Stomach (tissue), 9 donors: ENCODE results near the gene DIAPH2. TPM values are rescaled to one million over a fixed set of nuclear protein-coding genes. Genes with fewer than 3 reads are reported as not detected.

Experiments used
- DNase-seq, 2 donors: peaks; one replicate each; pipeline versions ENCODE4 v3.0.0 to v3.0.0-alpha.2; 2013 to 2019
- H3K27ac ChIP-seq, 5 donors: fragments of 200-600 bp in 4 of 5; sonication (generic) in 4 of 5; one replicate each; pipeline ENCODE4 v1.5.1; 2013 to 2019; ENCODE audit warnings: mild to moderate bottlenecking in 1 of 5, moderate library complexity in 1 of 5
- H3K27me3 ChIP-seq, 3 donors: fragments of 200-600 bp; sonication (generic); one replicate each; pipeline ENCODE4 v1.5.1; 2017 to 2019; ENCODE audit warnings: mixed run types in 1 of 3
- H3K36me3 ChIP-seq, 4 donors: fragments of 200-600 bp; sonication (generic); 1 replicate in 3 of 4; 2 replicates in 1 of 4; pipeline ENCODE4 v1.5.1; 2016 to 2019
- H3K4me1 ChIP-seq, 4 donors: fragments of 200-600 bp; sonication (generic); one replicate each; pipeline ENCODE4 v1.5.1; 2016 to 2019
- H3K4me3 ChIP-seq, 4 donors: fragments of 200-600 bp; sonication (generic) in 3 of 4; one replicate each; pipeline ENCODE4 v1.5.1; 2016 to 2019; ENCODE audit warnings: mild to moderate bottlenecking in 1 of 4
- H3K9me3 ChIP-seq, 4 donors: fragments of 200-600 bp; sonication (generic); one replicate each; pipeline ENCODE4 v1.5.1; 2016 to 2019
- CTCF ChIP-seq, 7 experiments: fragments of 450-650 bp in 4 of 7; fragments of 200-600 bp in 3 of 7; sonication (generic) in 3 of 7; IDR thresholded peaks; one replicate each; pipeline ENCODE4 v1.5.1; 2016 to 2019; ENCODE audit warnings: antibody characterized with exemption in 7 of 7, control low read depth in 2 of 7, mild to moderate bottlenecking in 1 of 7
- EP300 ChIP-seq: sonication (generic); formaldehyde crosslinking; IDR thresholded peaks from one replicate; pipeline ENCODE4 v1.6.1; 2017; ENCODE audit warnings: antibody characterized with exemption
- POLR2A ChIP-seq, 4 donors: fragments of 450-650 bp; IDR thresholded peaks; one replicate each; pipeline ENCODE4 v1.6.1; 2016; ENCODE audit warnings: antibody characterized with exemption in 4 of 4, control low read depth in 2 of 4, mild to moderate bottlenecking in 1 of 4, moderate library complexity in 1 of 4
- POLR2AphosphoS5 ChIP-seq, 3 donors: sonication (generic); formaldehyde crosslinking; IDR thresholded peaks; one replicate each; pipeline ENCODE4 v1.6.1; 2016; ENCODE audit warnings: antibody characterized with exemption in 3 of 3
- WGBS, 5 donors: extraction: QIAGEN DNeasy Blood & Tissue Kit in 3 of 5; methylation state at CpG; one replicate each; pipeline versions ENCODE4 v1.1.5 to v1.1.7; 2013 to 2018; 5-methylcytosine and 5-hydroxymethylcytosine counted together
- intact Hi-C: fragments of 100-400 bp; cut with DNase I; formaldehyde crosslinking; loops from one replicate; pipeline ENCODE4 v1.15.1; 2023; ENCODE audit warnings: low total_unique reads
- polyA plus RNA-seq, 3 donors: library from polyadenylated mRNA; stranded (reverse); fragments of 200-250 nt; gene quantifications; one replicate each; pipeline ENCODE4 v1.2.3, GENCODE V29; 2013
- total RNA-seq, 5 donors: library from RNA; depleted of rRNA; stranded (reverse); fragments of >200 nt; gene quantifications; one replicate each; pipeline versions ENCODE4 v1.1.0 to v1.2.3, GENCODE V29; 2014 to 2016
- donor health status: healthy with polysubstance abuse.
- donor health status: Bipolar disorder and iron deficiency.
- donor health status: healthy.

DIAPH2 gene
- total and polyA plus RNA-seq, 8 donors, result 5.2 to 52.5 (median 27.3) TPM

- Histone ChIP-seq H3K4me1 (no peaks in the 10 kb centered on the region), H3K4me3 (no peak overlapping the region), H3K27me3 (no peaks in the 10 kb centered on the region), H3K27ac (no peak overlapping the region), H3K9me3 (peaks cover 0 to 4% (median 3%) of the 10 kb centered on the region in 4 donors), H3K36me3 (no peaks in the 10 kb centered on the region)
- TF ChIP-seq CTCF (IDR thresholded peaks at IDR 0.05), result no peak
- TF ChIP-seq POLR2A (IDR thresholded peaks at IDR 0.05), result no peak
- no peak for TF ChIP-seq EP300
- no peak for TF ChIP-seq POLR2AphosphoS5 (IDR thresholded peaks at IDR 0.05)
- DNase-seq, result no peak
- 71 to 85% (median 78%) methylated on average over 3 of the region's 3 CpGs for WGBS, 5 donors
- intact Hi-C loops, result no loop called here
Measured at GRCh38 chrX:97524997-97525396, 840.4 kb downstream of the DIAPH2 start.

- H3K36me3 ChIP-seq, result no peaks in the 10 kb centered on the region
- H3K4me3 ChIP-seq, result no peak overlapping the region
- TF ChIP-seq CTCF (IDR thresholded peaks at IDR 0.05), result no peak
- TF ChIP-seq POLR2A (IDR thresholded peaks at IDR 0.05), result no peak
- no peak for TF ChIP-seq POLR2AphosphoS5 (IDR thresholded peaks at IDR 0.05)
- no peak for TF ChIP-seq EP300
- WGBS, 5 donors, result 67 to 100% (median 91%) methylated on average over 2 to 3 of the region's 3 CpGs
- no peak overlapping the region for H3K27ac ChIP-seq
- DNase-seq, result no peak
- H3K9me3 ChIP-seq, result peaks cover 0 to 14% (median 13%) of the 10 kb centered on the region in 4 donors
- no peaks in the 10 kb centered on the region for H3K27me3 ChIP-seq
- intact Hi-C loops, result no loop called here
- H3K4me1 ChIP-seq, result no peaks in the 10 kb centered on the region
Measured at GRCh38 chrX:97525981-97526380, 841.3 kb downstream of the DIAPH2 start.

- no peak overlapping the region for H3K4me3 ChIP-seq
- H3K36me3 ChIP-seq, result no peaks in the 10 kb centered on the region
- TF ChIP-seq EP300, result no peak
- no peak for TF ChIP-seq CTCF (IDR thresholded peaks at IDR 0.05)
- no peak for TF ChIP-seq POLR2AphosphoS5 (IDR thresholded peaks at IDR 0.05)
- TF ChIP-seq POLR2A (IDR thresholded peaks at IDR 0.05), result no peak
- peaks cover 0 to 19% (median 16%) of the 10 kb centered on the region in 4 donors for H3K9me3 ChIP-seq
- intact Hi-C loops, result no loop called here
- no peak overlapping the region for H3K27ac ChIP-seq
- DNase-seq, result no peak
- WGBS, 5 donors, result 58 to 89% (median 71%) methylated on average over 1 of the region's 1 CpG
- no peaks in the 10 kb centered on the region for H3K4me1 ChIP-seq
- H3K27me3 ChIP-seq, result no peaks in the 10 kb centered on the region
Measured at GRCh38 chrX:97527725-97528124, 843.1 kb downstream of the DIAPH2 start.

- DNase-seq, result peak in 1 of 2 donors; percentile 8
- no peak overlapping the region for H3K27ac ChIP-seq
- no peaks in the 10 kb centered on the region for H3K27me3 ChIP-seq
- intact Hi-C loops, result no loop called here
- H3K9me3 ChIP-seq, result peaks cover 0 to 19% (median 16%) of the 10 kb centered on the region in 4 donors
- no peak overlapping the region for H3K4me3 ChIP-seq
- 26 to 68% (median 39%) methylated on average over 1 of the region's 1 CpG for WGBS, 5 donors
- no peak for TF ChIP-seq POLR2AphosphoS5 (IDR thresholded peaks at IDR 0.05)
- TF ChIP-seq POLR2A (IDR thresholded peaks at IDR 0.05), result no peak
- TF ChIP-seq CTCF (IDR thresholded peaks at IDR 0.05), result no peak
- no peaks in the 10 kb centered on the region for H3K4me1 ChIP-seq
- no peaks in the 10 kb centered on the region for H3K36me3 ChIP-seq
Measured at GRCh38 chrX:97529536-97530200, 845.0 kb downstream of the DIAPH2 start.
